ENCODE results near the gene KRTAP1-3.
"Not testable (repeated sequence)": the region's sequence is repeated elsewhere in the genome, so short reads cannot be mapped to it uniquely, and the experiment has no call there.

KRTAP1-3 gene, protein sequence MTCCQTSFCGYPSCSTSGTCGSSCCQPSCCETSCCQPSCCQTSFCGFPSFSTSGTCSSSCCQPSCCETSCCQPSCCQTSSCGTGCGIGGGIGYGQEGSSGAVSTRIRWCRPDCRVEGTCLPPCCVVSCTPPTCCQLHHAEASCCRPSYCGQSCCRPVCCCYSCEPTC
- 0 reads per million in 2 donors for total RNA-seq

DNA sequence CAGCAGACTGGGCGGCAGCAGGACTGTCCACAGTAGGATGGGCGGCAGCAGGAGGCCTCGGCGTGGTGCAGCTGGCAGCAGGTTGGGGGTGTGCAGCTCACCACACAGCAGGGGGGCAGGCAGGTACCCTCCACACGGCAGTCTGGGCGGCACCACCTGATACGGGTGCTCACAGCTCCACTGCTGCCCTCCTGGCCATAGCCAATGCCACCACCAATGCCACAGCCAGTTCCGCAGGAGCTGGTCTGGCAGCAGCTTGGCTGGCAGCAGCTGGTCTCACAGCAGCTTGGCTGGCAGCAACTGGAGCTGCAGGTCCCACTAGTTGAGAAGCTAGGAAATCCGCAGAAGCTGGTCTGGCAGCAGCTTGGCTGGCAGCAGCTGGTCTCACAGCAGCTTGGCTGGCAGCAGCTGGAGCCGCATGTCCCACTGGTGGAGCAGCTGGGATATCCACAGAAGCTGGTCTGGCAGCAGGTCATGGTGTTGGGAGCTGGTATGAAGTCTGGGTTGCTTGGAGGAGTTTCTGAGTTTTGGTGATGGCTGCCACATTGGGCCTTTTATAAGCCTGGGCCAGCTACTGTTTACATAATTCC is at the start of gene KRTAP1-3:
Gene KRTAP1-3, minus strand, starts transcription at position 529 of the 590 bp plus-strand sequence. Its CDS starts 53 bp downstream, at position 476.
- DNase-seq, result not testable (repeated sequence)

DNA sequence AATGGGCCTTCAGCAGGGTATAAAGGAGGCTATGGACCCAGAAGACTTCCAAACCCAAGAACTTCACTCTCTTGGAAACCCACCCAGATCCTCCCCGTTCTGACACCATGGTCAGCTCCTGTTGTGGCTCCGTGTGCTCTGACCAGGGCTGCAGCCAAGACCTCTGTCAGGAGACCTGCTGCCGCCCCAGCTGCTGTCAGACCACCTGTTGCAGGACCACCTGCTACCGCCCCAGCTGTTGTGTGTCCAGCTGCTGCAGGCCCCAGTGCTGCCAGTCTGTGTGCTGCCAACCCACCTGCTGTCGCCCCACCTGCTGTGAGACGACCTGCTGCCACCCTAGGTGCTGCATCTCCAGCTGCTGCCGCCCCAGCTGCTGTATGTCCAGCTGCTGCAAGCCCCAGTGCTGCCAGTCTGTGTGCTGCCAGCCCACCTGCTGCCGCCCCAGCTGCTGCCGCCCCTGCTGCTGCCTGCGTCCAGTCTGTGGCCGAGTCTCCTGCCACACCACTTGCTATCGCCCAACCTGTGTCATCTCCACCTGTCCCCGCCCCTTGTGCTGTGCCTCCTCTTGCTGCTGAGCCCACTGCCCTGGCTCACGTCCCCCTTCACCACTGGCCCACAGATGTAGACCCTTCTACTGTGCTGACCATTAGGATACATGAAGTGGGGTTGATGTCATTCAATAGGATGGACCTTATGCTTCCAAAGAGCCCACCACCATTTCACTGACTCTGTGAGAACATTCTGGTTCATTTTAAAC is 49.6 kb upstream of the KRTAP1-3 start, which contains the start of gene KRTAP4-7:
Gene KRTAP4-7, plus strand, starts transcription at position 51 of the 757 bp plus-strand sequence. Its CDS starts 57 bp downstream, at position 108.
- not testable (repeated sequence) for DNase-seq

DNA sequence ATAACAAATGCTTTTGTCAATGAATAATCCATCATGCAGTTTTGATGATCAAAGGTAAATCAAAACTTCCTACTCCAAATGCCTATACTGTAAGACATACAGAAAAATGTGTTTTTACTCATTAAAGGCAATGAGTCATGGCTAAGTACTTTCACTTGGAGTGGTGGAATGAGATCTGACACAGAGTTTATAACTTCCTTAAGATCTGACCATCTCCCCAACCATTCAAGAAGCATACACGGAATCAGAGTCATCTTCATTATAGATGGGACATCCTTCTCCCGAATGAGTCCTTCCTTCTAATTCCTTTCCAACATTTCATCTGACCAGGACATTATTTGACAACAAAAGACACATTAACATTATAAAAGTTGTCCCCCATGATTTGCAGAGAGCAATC is 48.8 kb upstream of the KRTAP1-3 start:
- not testable (repeated sequence) for DNase-seq

DNA sequence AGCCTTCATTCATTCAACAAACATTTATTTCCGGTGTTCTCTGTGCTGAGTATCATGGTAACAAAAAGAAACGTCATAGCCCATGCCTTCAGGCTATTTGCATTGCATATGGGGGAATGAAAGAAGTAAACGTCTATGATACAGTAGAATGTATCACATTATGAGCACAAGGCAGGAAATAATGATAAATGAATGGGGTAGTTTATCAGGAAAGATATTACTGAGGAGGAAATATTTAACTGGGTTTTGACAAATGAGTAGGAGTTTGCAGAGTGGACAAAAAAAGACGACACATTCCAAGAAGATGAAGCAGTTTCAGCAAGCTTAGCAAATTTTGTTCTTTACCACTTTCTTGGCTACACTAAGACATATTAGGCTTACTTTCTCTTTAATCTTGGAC is 48.0 kb upstream of the KRTAP1-3 start:
- no peak for DNase-seq

DNA sequence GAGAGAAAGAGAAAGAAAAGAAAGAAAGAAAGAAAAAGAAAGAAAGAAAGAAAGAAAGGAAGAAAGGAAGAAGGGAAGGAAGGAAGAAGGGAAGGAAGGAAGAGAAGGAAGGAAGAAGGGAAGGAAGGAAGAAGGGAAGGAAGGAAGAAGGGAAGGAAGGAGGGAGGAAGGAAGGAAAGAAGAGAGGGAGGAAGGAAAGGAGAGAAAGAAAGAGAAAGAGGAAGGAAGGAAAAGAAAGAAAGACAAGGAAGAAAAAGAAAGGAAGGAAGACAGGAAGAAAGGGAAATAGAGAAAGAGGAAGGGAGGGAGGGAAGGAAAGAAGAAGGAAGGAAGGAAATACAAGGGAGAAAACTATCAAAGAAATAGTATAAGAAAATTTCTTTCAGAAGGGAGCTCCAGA is 42.1 kb upstream of the KRTAP1-3 start:
- DNase-seq, result no peak

DNA sequence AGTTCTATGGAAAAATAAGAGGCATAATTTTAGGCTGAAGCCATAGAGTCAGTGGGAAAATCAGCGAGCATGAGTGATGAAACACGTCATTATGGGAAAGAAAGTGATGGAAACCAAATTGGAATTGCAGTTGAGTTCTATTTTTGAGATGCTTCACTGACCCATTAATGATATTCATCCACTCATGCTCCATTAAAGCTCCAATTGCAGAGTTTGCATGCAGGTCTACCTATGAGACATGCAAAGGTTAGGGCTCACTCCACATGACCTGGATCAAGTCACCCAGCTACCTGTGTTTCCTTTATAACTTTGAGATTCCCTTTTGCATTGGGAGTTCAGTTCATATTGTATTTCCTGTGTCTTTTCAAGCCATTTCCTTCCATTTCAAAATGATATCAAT is 39.0 kb upstream of the KRTAP1-3 start:
- no peak for DNase-seq

DNA sequence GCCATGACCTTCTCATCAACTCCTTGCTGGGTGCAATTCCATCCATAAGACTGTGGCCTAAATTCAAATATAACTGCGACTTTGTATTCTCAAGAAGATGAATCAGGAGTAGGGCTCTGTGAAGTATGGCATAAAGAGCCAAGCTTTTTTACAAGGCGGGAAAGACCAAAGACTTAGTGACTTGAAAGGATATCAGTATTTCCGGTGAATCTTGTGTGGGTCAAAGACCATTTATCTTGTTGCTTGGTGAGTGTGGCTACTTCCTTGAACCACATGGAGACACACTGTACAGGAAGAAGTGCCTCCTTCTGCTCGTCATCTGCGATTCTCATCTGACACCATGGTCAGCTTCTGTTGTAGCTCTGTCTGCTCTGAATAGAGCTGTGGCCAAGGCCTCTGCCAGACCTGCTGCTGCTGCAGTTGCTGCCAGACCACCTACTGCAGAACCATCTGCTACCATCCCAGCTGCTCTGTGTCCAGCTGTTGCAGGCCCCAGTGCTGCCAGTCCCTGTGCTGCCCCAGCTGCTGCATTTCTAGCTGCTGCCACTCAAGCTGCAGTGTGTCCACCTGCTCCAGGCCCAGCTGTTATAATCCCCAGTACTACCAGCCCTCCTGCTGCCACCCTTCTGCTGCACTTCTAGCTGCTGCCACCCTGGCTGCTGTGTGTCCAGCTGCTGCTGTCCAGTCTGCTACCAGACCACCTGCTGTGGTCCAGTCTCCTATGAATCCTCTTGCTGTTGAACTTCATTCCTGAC is 37.1 kb upstream of the KRTAP1-3 start:
- DNase-seq, result no peak

DNA sequence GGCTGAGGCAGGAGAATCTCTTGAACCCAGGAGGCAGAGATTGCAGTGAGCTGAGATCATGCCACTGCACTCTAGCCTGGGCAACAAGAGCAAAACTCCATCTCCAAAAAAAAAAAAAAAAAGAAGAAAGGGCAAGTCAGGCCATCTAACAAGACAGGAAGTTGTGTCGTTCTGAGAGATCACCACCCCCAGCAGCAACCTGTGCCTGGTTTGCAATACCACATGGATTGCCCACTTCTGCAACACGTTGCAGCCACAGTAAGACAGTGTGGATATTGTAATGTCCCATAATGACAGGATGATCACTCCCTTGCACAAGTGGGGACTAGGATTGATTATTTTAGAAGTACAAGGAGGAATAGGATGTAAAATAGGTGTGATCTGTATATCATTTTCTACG is 34.4 kb upstream of the KRTAP1-3 start:
- DNase-seq, result no peak

DNA sequence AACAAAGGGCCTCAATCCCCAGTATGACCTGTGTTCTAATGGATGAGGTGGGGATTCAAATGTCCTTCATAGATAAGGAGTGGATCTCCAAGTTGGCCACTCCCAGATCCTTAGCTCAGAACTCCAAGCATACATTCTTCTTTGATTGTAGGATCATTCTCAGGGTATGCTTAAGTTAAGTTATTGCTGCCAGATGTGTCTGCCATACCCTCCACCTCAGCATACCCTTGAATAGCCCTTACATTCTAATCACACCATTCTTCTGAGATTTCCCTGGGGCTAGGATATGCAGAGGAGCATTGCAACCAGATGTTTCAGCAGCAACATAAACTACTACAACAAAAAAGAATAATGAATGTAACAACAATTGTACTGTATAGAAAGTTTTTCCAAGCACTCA is 32.6 kb upstream of the KRTAP1-3 start:
- DNase-seq, result no peak

DNA sequence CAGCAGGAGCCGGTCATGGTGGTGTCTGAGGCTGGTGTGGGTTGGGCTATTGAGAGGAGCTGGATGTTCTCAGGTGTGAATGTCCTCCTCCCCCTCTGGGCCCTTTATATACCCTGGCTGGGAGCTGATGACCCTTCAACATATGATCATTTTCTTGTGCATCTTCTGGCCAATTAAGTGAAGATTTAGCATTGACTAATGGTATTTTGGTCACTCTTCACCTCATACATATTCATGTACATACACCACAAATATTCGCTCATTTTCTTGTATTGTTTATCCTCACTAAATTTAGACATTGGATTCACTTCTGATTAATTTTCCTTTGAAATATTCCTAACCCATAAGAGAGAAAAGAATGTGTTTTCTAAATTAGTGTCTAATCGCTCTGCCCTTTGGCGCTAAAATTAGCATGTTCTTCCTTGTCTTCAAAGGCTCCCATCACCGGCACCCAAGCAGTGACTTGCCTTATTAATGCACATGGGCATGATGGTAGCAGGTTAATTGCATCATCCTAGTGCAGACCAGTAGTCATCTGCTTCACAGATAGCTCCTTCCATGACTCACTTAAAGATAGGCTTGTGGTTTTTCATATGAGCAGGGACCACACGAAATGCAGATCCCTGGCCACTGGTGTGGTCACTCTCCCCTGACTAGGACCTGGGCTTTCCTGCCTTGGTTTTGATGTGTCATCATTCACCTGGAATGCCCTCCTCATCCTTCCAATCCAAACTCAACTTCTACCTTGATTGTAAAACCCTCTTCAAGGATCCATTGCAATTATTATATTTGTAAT is 31.4 kb upstream of the KRTAP1-3 start, which contains the start of gene KRTAP2-4:
Gene KRTAP2-4, minus strand, starts transcription at position 51 of the 796 bp plus-strand sequence. Its CDS starts 34 bp downstream, at position 17.
- DNase-seq, result no peak

DNA sequence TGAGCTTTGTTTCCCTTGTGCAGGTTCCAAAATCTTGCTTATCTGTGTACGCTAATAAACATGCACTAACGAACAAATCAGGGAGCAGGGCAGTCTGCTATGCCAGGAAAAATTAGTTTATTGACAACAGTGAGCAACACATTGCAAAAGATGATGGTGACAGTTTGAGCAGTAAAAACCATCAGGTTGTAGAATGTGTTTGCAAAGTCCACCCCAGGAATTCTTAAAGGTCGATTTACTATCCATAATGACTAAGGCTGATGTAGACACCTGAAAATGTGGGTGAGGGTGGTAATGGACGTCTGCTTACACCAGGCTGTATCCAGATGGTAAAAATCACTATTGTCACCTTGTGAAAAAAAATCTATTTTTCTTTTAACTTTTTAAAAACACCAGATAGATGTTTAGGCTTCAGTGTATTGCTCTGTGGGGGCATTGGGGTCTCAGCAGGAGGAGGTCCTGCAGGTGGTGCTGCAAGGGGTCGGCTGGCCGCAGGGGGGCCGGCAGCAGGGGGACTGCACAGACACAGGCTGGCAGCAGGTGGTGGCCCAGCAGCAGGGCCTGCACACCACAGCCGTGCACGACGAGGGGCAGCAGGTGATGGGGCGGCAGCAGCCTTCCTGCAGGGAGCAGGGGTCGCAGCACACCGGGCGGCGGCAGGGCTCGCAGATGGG is 30.5 kb upstream of the KRTAP1-3 start:
- not testable (repeated sequence) for DNase-seq

DNA sequence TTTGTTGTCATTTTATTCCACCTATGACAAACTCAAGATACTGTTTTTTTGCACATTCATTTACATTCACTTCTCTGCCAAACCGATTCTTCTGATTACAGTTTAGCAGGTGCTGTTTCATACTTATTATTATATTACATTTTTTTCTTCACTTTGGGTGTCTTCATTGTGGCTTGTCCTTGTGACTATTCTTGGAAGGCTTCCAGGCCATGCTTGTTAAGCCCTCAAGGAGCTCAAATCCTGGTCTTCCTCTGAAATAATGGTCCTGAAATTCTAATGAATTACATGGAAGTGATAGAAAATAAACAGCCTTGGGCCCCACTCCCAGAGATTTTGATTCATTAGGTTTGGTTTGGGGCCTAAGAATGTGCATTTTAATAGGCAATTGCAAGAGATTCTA is 29.6 kb upstream of the KRTAP1-3 start:
- DNase-seq, result no peak

DNA sequence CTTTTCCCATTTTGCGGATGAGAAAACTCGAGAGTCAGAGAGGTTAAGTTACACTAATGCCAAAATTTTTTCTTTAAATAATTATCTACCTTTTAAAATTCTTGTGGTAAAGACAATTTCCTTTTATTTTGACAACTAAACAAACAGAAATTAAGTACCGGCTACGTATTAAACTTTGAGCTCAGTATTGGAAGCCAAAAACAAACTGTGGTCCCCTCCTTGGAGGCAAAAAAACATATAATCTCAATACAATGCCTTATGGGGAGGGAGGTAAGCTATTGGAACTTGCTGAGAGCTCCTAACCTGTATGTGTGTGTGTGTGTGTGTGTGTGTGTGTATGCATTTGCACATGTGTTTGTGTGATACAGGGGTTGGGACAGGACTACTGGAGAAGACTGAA is 28.8 kb upstream of the KRTAP1-3 start:
- DNase-seq, result no peak

DNA sequence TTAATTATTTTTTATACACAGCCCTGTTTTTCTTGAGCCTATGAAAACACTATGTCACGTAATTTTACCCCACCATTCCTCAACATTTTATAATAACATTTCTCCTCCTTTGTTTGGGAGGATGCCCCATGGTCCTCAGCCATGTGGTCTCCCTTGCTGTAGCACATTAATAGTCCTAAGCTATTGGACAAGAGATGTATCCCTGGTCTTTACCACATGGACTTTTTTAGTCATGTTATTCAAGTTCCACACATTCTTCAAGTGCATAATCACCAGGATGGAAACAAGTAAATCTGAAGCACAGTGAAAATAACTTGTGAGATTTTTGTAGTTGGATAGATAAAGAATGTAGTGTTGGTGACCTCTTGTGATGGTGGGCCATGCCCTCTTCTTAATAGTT is 27.3 kb upstream of the KRTAP1-3 start:
- no peak for DNase-seq

DNA sequence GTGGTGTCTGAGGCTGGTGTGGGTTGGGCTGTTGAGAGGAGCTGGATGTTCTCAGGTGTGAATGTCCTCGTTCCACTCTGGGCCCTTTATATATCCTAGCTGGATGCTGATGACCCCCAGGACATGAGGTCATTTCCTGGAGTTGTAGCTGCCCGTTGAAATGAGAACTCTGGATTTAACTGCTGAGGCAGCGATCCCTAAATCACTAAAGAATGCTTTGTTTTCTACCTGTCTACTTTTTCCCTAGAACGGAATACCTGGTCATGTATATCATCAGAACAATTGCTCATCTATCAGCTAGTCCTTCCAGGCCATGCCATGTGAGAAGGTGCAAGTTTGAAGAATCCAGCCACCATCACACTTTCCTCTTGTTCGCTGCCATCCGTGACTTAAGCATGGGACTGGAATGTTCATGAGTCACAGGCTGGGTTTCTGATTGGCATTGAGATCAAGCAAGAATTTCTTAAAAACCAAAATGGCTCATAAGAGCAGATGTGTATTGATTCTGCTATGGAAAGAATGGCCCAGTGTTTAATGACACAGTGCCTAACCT is 25.5 kb upstream of the KRTAP1-3 start, which contains the start of gene KRTAP2-3:
Gene KRTAP2-3, minus strand, starts transcription at position 63 of the 553 bp plus-strand sequence. CDS start 64 bp downstream, outside the sequence.
- DNase-seq, result no peak

DNA sequence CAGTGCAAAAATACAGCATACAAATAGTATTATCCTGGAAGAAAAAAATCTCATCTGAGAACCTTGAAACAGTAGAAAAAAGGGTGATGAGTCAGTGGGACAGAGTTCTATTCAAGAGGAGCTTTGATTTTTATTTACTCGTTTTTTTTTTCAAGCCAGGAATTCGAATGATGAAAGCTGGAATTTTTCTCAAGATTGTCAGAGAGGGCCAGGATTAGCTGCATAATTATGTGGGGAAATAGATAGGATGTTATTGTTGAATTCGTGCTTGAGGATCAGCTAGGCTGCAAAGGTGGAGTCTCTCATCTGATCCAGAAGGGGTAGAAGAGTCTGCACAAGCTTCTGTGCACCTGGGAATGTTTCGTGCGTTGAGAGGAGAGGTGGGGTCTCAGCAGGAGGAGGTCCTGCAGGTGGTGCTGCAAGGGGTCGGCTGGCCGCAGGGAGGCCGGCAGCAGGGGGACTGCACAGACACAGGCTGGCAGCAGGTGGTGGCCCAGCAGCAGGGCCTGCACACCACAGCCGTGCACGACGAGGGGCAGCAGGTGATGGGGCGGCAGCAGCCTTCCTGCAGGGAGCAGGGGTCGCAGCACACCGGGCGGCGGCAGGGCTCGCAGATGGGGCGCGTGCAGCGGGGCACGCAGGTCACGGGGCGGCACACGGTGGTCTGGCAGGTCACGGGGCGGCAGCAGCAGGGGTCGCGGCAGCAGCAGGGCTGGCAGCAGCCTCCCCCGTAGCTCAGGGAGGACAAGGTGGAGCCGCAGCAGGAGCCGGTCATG is 24.8 kb upstream of the KRTAP1-3 start:
- not testable (repeated sequence) for DNase-seq

DNA sequence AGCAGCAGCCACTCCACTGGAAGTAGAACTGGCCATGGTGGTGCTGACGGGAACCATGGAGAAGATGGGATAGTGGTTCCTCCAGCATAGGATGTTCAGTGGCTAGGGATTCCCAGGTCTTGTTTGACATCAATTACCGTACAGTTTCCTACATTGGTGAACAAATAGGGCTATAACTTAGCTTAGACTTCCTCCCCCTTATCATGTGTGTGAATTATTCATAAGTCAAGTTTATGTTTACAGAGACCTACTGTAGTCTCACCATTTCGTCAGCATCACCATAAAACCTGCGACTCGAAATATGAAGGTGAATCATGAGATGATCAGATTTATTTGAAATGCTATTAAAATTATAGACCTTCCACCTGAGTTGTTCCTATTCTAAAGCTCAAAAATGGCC is 24.1 kb upstream of the KRTAP1-3 start:
- DNase-seq, result no peak

DNA sequence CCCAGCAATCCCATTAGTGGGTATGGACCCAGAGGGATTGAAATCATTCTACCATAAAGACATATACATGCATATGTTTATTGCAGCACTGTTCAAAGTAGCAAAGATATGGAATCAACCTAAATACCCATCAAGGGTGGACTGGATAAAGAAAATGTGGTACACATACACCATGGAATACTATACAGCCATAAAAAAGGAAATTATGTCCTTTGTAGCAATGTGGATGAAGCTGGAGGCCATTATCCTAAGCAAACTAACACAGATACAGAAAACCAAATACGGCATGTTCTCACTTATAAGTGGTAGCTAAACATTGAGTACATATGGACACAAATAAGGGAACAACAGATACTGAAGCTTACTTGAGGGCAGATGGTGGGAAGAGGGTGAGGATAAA is 22.9 kb upstream of the KRTAP1-3 start:
- DNase-seq, result no peak

DNA sequence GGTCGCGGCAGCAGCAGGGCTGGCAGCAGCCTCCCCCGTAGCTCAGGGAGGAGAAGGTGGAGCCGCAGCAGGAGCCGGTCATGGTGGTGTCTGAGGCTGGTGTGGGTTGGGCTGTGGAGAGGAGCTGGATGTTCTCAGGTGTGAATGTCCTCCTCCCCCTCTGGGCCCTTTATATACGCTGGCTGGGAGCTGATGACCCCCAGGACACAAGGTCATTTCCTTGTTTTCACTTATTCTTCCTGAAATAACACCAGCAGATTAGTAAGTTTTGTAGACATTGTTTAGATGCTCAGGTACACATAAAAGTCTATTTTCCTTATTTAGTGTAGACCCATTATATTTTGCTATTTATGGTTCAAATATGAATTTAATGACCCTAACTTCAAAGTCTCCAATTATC is 20.5 kb upstream of the KRTAP1-3 start, which contains the start of gene KRTAP2-2:
Gene KRTAP2-2, minus strand, starts transcription at position 101 of the 400 bp plus-strand sequence. Its CDS starts 19 bp downstream, at position 82.
- not testable (repeated sequence) for DNase-seq

DNA sequence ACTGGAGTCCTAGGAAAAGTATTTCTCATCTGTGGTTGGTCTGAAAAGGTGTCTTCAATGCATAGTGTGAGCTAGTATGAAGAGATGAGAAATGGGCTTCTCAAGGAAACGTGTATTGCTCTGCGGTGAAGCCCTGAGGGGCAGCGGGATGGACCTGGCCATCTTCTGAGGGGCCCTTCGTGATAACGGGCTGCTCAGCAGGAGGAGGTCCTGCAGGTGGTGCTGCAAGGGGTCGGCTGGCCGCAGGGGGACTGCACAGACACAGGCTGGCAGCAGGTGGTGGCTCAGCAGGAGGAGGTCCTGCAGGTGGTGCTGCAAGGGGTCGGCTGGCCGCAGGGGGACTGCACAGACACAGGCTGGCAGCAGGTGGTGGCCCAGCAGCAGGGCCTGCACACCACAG is 19.9 kb upstream of the KRTAP1-3 start:
- DNase-seq, result not testable (repeated sequence)
